Keratinocyte (primary cell): Measurements from ENCODE around the gene STAG1. TPM values are rescaled to one million over a fixed set of nuclear protein-coding genes. Genes with fewer than 3 reads are reported as not detected.

ENCODE experiments used
- DNase-seq: peaks from one replicate; pipeline ENCODE4 v3.0.0-alpha.2; 2011; ENCODE audit warnings: low read depth, missing footprints, low spot score
- FAIRE-seq: peaks from 2 replicates; lab custom pipeline; 2011; peaks lifted over from hg19 to GRCh38; lab: Jason Lieb, UNC
- H2AFZ ChIP-seq: 2 replicates; pipeline ENCODE4 v1.6.0; 2012; ENCODE audit warnings: low read length, control low read depth, inconsistent platforms; ENCODE audit not compliant: control insufficient read depth
- H3K27ac ChIP-seq: 2 replicates; pipeline ENCODE4 v1.5.1; 2011; ENCODE audit warnings: low read length; ENCODE audit not compliant: control insufficient read depth, insufficient read depth
- H3K27me3 ChIP-seq: 3 replicates; pipeline ENCODE4 v1.6.0; 2011; ENCODE audit warnings: low read length; ENCODE audit not compliant: control insufficient read depth, insufficient read depth; ENCODE audit errors: extremely low read depth
- H3K36me3 ChIP-seq, 2 experiments: 2 replicates in 1 of 2; 3 replicates in 1 of 2; pipeline ENCODE4 v1.5.1; 2011; ENCODE audit warnings: low read length in 2 of 2, mild to moderate bottlenecking in 1 of 2; ENCODE audit not compliant: control insufficient read depth in 2 of 2, insufficient read depth in 2 of 2; ENCODE audit errors: extremely low read depth in 1 of 2
- H3K4me1 ChIP-seq: 3 replicates; pipeline ENCODE4 v1.5.1; 2011; ENCODE audit warnings: low read length; ENCODE audit not compliant: control insufficient read depth, insufficient read depth; ENCODE audit errors: extremely low read depth
- H3K4me2 ChIP-seq: 3 replicates; pipeline ENCODE4 v1.6.0; 2011; ENCODE audit warnings: low read depth, low read length; ENCODE audit not compliant: control insufficient read depth, insufficient read depth; ENCODE audit errors: extremely low read depth
- H3K4me3 ChIP-seq, 3 experiments: fragments of 200-600 bp in 1 of 3; sonication (generic) in 1 of 3; 2 replicates in 2 of 3; 3 replicates in 1 of 3; pipeline ENCODE4 v1.5.1; 2011 to 2016; ENCODE audit warnings: low read length in 3 of 3, mild to moderate bottlenecking in 3 of 3, control low read depth in 2 of 3, inconsistent platforms in 1 of 3, low read depth in 1 of 3, mixed read lengths in 1 of 3, mixed run types in 1 of 3, moderate library complexity in 1 of 3; ENCODE audit not compliant: control insufficient read depth in 2 of 3, insufficient read depth in 2 of 3; ENCODE audit errors: extremely low read depth in 1 of 3
- H3K79me2 ChIP-seq: 2 replicates; pipeline ENCODE4 v1.6.0; 2012; ENCODE audit warnings: low read length; ENCODE audit not compliant: control insufficient read depth, insufficient read depth
- H3K9ac ChIP-seq: 3 replicates; pipeline ENCODE4 v1.6.0; 2011; ENCODE audit warnings: low read length; ENCODE audit not compliant: control insufficient read depth, insufficient read depth; ENCODE audit errors: extremely low read depth
- H3K9me1 ChIP-seq: 3 replicates; pipeline ENCODE4 v1.6.0; 2011; ENCODE audit warnings: low read length; ENCODE audit not compliant: control insufficient read depth, insufficient read depth; ENCODE audit errors: extremely low read depth
- H3K9me3 ChIP-seq: 2 replicates; pipeline ENCODE4 v1.5.1; 2012; ENCODE audit warnings: low read depth, low read length; ENCODE audit not compliant: control insufficient read depth
- H4K20me1 ChIP-seq: 3 replicates; pipeline ENCODE4 v1.6.0; 2011; ENCODE audit warnings: low read length; ENCODE audit not compliant: control insufficient read depth, insufficient read depth; ENCODE audit errors: extremely low read depth
- CTCF ChIP-seq, 3 experiments: IDR thresholded peaks in 1 of 3; conservative IDR thresholded peaks in 1 of 3; optimal IDR thresholded peaks in 1 of 3; 2 replicates in 2 of 3; 3 replicates in 1 of 3; pipeline versions ENCODE3 to v1.5.1; 2011; ENCODE audit warnings: low read length in 3 of 3, mild to moderate bottlenecking in 3 of 3, moderate library complexity in 2 of 3, control low read depth in 1 of 3, inconsistent platforms in 1 of 3; ENCODE audit not compliant: insufficient read depth in 2 of 3; ENCODE audit errors: extremely low read depth in 1 of 3
- EZH2 ChIP-seq: IDR thresholded peaks from one replicate; pipeline ENCODE4 v1.6.1; 2012; ENCODE audit warnings: inconsistent platforms, mild to moderate bottlenecking, low read length, moderate library complexity
- dilution Hi-C: fragments of 300-500 bp; cut with MboI; formaldehyde crosslinking; loops from one replicate; pipeline ENCODE4 v1.7.0; 2020; ENCODE audit warnings: low sequenced_read_pairs; ENCODE audit not compliant: extremely low pct_ligation_motif_present
- polyA plus RNA-seq, 5 experiments: library from polyadenylated mRNA; depleted of rRNA in 3 of 5; stranded (reverse) in 3 of 5; stranded (forward) in 1 of 5; unstranded in 1 of 5; fragments of >200 nt; gene quantifications; 1 replicate in 1 of 5; 2 replicates in 3 of 5; 3 replicates in 1 of 5; pipeline versions ENCODE4 v1.2.1 to v1.2.3, GENCODE V29; 2011 to 2012; ENCODE audit warnings: missing spikeins in 2 of 5, low read depth in 1 of 5, low replicate concordance in 1 of 5

The STAG1 gene
- polyA plus RNA-seq, 1 donor (not counting 4 experiments of a cell fraction or from before 2014, with no cell fraction given): 11.8 TPM

GRCh38 chr3:136444581-136444980 is 307.6 kb downstream of the STAG1 start:
- H3K27me3 ChIP-seq: no peaks in the 10 kb centered on the region
- H3K9me1 ChIP-seq: no peaks in the 10 kb centered on the region
- H3K9me3 ChIP-seq: no peaks in the 10 kb centered on the region
- no peak overlapping the region for H2AFZ ChIP-seq
- FAIRE-seq (no peak), DNase-seq (no peak)
- no peak overlapping the region for H3K9ac ChIP-seq
- dilution Hi-C loops: no loop called here
- H3K27ac ChIP-seq: no peak overlapping the region
- TF ChIP-seq CTCF (optimal IDR thresholded peaks at IDR 0.05 in 1 of 3, IDR thresholded peaks at IDR 0.05 in 1 of 3, conservative IDR thresholded peaks at IDR 0.05 in 1 of 3; ENCODE audit: extremely low read depth in 1 of 3, insufficient read depth in 2 of 3, low read length in 3 of 3): no peak
- TF ChIP-seq EZH2: no peak
- H3K79me2 ChIP-seq: no peaks in the 10 kb centered on the region
- no peaks in the 10 kb centered on the region for H3K4me1 ChIP-seq
- no peak overlapping the region for H3K4me3 ChIP-seq
- peaks cover 0 to 3% of the 10 kb centered on the region in 2 experiments for H3K36me3 ChIP-seq
- no peak overlapping the region for H3K4me2 ChIP-seq
- no peaks in the 10 kb centered on the region for H4K20me1 ChIP-seq

- H3K79me2 ChIP-seq: no peaks in the 10 kb centered on the region
- H3K4me2 ChIP-seq: no peak overlapping the region
- TF ChIP-seq EZH2 (no peak), CTCF (optimal IDR thresholded peaks at IDR 0.05 in 1 of 3, IDR thresholded peaks at IDR 0.05 in 1 of 3, conservative IDR thresholded peaks at IDR 0.05 in 1 of 3; ENCODE audit: extremely low read depth in 1 of 3, insufficient read depth in 2 of 3, low read length in 3 of 3) (no peak)
- H3K9ac ChIP-seq: no peak overlapping the region
- H4K20me1 ChIP-seq: no peaks in the 10 kb centered on the region
- H3K36me3 ChIP-seq: peaks cover 0 to 3% of the 10 kb centered on the region in 2 experiments
- H3K9me3 ChIP-seq: no peaks in the 10 kb centered on the region
- DNase-seq: no peak
- no peak overlapping the region for H3K27ac ChIP-seq
- no peak for FAIRE-seq
- no peak overlapping the region for H3K4me3 ChIP-seq
- H2AFZ ChIP-seq: no peak overlapping the region
- no peaks in the 10 kb centered on the region for H3K27me3 ChIP-seq
- H3K4me1 ChIP-seq: no peaks in the 10 kb centered on the region
- dilution Hi-C loops: no loop called here
- H3K9me1 ChIP-seq: no peaks in the 10 kb centered on the region
Observed at GRCh38 chr3:136437043-136437442, 315.1 kb downstream of the STAG1 start.
